SW 1271 (cell line): Measurements from ENCODE around the gene HTR3B.
"Not testable (repeated sequence)": the region's sequence is repeated elsewhere in the genome, so short reads cannot be mapped to it uniquely, and the experiment has no call there.

Source experiments
- DNase-seq, 2 experiments: peaks; one replicate each; lab custom pipeline; 2025; lab: John Stamatoyannopoulos, UW

HTR3B gene

DNA sequence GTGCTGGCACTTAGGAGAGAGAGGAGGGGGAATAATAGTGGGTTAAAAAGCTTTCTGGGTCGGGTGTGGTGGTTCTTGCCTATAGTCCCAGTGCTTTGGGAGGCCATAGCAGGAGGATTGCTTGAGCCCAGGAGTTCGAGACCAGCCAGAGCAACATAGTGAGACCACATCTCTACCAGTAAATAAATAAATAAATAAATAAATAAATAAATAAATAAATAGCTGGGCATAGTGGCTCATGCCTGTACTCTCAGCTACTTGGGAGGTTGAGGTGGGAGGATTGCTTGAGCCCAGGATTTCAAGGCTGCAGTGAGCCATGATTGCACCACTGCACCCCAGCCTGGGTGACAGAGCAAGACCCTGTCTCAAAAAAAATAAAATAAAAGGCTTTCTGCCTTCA is 41.6 kb downstream of the HTR3B start:
- not testable (repeated sequence) for DNase-seq

DNA sequence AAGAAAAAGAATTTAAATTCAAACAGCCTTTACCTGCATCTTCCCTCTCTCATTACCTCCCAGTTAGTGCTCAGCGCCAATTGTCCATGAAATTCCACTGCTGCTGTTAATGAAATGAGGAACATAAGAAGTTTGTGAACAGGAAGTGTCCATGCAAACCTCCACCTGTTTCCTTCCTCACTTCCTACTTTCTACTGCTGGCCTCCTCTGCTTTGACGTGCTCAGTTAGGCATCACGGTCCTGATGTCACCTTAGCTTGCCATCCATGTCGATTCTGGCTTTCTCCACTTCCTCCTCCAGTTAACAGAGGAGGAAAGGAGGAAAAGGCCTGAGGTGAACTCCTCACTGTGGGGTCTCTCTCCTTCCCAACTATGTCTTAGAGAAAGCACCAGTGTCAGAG is 43.4 kb downstream of the HTR3B start:
- DNase-seq = no peak

DNA sequence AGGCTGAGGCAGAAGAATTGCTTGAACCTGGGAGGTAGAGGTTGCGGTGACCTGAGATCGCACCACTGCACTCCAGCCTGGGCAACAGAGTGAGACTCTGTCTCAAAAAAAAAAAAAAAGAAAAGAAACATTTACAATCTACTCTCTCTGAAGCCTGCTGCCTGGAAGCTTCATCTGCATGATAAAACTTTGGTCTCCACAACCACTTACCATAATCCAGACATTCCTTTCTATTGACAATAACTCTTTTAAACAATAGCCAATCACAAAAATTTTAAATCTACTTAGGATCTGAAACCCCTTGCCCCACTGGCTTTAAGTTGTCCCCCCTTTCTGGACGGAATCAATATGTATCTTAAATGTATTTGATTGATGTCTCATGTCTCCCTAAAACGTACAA is 45.3 kb downstream of the HTR3B start:
- no peak for DNase-seq

DNA sequence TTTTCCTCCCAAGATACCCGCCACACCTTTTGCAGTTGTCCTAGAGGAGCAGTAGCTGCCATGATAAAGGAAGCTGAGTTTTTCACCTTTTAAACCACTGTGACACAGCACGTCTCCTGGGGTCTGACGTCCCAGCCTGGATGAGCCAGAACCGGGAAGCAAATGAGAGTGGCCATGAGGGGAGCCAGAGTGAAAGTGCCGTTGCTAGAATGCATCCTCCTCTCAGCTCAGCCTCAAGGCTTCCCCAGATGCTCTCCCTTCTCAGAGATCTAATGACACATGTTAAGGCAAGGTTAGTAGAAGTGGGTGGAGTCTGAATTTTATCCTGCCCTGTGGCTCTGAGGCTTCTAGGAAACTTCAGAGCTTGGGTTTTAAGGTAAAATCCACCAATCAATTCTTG is 46.9 kb downstream of the HTR3B start:
- no peak for DNase-seq

DNA sequence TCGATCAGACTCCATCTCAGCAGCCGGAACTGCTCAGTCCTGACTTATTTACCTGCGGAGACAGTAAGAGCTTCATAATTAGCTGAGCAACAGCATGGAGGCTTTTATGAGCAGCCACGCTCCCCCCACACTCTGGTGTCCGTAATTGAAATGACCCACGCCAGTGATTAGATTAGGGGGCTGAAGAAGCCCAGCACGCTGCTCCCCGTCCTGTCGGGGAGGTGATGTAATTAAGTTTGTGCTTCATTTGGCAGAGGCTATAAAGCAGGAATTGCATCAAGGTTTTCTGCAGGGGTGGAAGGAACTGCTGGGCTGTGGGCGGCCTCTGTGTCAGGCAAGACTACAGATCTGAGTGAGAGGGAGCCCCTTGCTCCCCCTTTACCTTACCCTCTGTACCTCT is 47.5 kb downstream of the HTR3B start:
- DNase-seq = no peak

DNA sequence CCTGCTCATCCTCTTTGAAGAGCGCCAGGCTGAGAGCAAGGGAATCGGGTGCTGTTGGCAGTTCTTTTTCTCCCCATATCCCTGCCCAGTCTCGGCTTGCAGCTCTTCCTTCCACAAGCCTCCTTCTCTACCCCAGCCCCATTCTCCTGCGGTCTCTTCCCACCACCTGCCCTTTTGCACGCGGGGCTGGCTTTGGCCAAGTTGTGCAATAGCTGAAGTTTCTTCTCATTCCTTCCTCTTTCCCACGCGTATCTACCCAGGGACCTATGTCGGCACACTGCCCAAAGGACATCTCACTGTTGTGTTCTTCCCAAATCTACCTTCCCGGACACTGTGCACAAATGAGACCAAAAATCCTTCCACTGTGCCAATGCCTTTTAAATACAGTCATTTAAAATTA is 48.0 kb downstream of the HTR3B start:
- no peak for DNase-seq

DNA sequence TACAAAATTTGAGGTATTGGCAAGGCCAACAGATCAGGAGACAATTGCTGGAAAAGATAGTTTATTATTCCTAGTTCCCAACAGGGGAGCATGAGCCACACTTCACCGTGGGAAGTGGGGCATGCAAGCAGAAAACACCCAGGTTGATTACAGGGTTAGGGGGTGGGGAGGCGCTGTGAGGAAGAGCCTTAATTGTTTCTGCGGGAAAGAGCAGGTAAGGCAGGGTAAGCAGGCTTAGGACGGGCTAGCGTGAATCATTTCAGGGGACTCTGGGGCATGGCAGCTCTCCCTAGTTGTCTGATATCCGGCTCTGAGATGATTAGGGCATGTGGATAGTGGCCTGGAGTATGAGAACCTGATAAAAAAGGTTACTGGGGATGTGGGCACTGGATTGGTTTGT is 49.6 kb downstream of the HTR3B start:
- no peak for DNase-seq

DNA sequence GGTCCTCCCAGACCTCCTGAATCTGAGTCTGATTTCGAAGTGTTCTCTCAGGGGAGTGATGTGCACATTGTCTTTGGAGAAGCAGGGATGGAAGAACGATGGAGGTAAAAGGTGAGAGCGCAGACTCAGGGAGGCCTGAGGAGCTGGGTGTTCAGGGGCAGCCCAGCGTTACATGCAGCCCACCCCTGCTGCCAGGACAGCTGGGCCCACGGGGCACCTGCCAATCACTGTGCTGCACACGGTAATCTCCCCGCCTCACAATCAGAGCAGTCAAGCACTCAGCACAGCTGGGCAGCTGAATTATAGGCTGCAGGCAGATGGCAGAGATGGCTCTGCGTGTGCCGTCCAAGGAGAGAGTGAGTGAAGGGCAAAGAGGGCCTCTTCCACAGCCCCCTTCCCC is 52.4 kb downstream of the HTR3B start:
- no peak for DNase-seq

DNA sequence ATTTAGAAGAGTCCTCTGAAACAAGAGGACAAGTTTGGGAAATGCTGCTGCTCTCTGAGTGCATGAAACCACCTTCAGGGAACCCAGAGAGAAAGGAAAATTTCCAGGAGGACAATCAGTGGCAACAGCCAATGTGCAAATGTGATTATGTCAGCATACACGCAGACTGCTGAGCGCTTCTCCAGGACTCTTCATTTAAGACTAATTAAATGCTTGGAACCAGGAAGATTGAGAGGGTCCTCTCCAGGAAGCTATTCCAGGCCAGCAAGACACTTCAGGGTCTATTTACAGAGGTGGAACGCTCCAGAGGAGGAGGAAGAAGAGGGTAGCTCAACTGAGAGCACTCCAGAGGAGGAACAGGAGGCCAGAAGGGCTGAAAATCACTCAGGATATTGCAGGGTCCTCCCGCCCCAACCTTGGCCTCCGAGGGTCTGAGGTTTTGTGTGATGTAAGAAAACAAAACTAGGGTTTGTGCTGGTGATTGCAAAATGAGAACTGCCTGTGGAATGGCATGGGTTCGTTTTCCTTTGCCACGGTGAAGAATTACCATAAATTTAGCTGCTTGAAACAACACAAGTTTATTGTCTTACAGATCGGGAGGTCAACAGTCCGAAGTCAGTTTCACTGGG is 56.2 kb downstream of the HTR3B start:
- DNase-seq = no peak

DNA sequence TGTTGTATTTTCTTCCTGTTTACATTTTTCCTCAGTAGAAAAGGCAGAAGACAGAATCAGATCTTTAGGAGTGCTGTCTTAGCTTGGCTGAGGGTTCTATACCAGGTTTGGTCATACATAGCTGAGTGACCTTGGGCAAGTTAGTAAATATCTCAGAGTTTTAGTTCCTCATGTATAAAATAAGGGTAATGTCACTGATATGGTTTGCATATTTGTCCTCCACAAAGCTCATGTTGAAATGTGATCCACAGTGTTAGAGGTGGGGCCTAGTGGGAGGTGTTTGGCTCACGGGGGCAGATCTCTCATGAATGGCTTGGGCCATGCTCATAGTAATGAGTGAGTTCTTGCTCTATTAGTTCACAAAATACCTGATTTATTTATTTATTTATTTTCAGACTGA is 62.8 kb downstream of the HTR3B start:
- DNase-seq = no peak

DNA sequence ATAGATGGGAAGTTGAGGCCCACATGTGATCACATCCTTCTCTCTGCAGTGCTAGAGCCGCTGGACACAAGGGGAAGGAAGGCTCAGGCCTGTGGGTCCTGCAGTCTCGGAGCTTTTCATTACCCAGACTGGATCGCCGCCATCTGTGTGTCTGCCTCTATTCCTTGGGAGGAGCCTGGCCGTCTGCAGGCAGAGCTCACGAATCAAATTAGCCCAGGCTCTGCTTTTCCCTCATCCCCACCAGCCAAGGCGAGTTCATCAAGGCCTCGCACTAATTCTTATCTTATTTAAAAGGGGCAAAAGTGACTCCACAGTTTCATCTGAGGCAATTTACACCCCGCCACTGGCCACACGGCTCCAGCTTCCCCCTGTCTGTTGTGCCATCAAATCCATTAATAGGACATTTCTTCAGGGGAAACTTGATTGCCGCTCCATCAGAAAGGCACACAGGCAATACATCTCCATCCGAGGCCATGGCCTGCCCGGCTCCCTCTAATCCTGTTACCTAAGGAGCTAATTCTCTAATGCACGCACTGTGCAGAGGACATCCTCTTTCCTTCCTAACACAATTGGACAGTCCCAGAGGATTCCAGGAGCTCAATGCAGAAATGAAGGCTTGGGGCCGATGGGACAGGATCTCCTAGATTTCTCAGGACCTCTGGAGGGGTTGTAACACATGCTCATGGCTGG is 67.1 kb downstream of the HTR3B start:
- no peak for DNase-seq

DNA sequence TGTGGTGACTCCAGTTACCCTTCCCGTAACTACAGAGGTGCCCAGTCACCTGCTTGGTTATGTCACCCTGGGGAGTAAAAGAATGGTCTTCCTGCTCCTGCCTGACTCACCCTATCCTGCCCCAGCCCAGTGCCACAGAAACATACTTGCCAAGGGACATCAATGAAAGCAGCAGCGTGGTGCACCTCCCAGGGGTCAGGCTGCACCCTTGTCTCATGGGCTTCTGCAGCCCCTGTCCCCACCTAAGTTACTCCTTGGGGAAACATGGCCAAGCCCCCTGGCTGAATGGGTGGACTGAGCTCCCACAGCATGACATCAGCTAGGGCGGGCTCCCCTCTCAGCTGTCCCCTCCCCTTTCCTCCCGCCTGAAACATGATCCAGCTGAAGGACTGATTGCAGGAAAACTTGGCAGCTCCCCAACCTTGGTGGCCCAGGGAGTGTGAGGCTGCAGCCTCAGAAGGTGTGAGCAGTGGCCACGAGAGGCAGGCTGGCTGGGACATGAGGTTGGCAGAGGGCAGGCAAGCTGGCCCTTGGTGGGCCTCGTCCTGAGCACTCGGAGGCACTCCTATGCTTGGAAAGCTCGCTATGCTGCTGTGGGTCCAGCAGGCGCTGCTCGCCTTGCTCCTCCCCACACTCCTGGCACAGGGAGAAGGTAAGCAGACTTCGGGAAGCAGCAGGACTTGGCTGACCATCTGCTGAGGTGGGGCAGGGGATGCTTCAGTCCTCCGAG is 70.3 kb downstream of the HTR3B start, which contains the start of gene HTR3A:
Gene HTR3A (plus strand): TSS at position 368 of the 730 bp plus-strand sequence. CDS start 218 bp downstream, at position 586.
- no peak for DNase-seq

DNA sequence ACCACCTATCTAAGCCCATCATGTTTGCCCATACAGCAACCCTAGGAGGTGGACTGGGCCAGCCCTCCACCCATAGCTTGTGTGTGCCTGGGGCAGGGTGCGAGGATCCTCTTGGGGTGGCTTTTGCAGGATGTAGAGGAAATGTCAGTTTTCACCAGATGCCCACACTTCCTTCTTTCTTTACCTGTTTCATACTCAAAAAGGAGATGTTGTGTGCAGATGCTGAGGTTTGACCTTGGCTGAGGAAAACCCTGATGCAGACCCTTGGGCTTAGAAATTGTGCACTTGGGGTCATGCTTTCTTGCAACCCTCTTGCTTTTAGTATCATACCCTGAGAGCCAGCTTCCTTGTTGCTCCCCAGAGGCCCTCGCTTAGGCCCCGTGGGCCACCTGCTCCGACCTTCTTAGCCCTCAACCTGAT is 72.5 kb downstream of the HTR3B start:
- no peak for DNase-seq

DNA sequence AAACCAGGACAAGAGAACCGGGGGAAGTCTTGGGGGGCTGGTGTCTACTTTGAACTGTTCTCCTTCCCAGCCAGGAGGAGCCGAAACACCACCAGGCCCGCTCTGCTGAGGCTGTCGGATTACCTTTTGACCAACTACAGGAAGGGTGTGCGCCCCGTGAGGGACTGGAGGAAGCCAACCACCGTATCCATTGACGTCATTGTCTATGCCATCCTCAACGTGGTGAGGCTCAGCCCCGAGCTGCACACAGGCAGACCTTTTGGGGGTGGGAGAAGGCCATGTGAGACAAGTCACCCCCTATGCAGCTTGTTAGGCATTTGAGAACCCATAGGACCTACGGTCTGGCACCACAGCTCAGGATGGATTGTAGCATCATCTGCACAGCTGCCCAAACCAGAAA is 73.1 kb downstream of the HTR3B start:
- DNase-seq = no peak

DNA sequence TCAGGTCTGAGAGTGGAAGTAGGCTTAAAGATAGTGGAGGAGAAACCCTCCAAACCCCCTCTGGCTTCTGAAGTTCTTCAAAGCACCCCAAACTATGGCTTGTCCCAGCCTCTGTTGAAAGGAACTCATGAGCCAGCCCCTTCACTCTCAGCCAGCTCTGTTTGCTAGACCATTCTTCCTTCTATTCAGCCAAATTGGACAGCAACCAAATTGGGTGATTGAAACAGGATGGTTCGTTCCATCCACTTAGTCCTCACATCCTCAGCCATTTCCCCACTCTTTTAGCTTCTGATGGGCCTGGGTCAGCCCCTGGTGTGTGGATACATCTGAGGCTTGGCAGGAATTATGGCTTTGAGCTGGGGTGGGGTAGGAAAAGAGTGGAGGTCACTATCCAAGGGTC is 74.8 kb downstream of the HTR3B start:
- no peak for DNase-seq

DNA sequence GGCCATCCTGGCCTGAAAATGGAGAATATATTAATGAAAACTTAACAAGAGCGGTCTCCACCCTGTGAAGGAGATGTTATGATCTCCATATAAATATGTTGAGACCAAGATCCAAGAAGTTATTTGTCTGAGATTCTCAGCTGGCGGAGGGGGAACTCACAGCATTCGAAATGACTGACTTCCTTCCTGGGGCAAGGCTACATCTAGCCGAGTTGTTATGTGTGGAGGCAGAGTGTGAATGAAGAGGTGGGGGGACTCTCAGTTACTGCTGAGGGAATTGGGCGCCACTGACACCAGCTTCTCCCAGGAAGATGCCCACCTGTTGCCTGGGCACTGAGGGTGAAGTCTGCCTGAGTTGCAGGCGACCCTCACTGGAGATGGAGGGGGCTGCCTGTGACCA is 76.2 kb downstream of the HTR3B start:
- DNase-seq = no peak

DNA sequence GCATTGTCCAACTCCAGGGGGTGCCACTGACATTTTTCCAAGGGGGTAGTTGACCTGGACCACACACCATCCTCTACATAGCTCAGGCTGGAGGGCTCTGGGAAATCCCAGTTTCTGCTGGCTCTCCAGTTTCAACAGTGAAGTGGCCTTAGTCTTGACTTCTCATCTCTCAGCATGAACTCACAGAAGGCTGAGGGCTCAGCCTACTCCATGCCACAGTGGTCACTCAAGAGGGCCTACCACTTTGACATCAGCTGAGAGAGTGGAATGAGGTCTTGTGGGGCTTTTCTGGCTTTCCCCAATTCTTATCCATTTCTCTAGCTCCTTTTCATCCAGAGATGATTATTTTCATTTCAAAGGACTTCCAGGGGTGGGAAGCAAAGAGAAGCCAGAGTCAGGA is 77.7 kb downstream of the HTR3B start:
- DNase-seq = no peak

DNA sequence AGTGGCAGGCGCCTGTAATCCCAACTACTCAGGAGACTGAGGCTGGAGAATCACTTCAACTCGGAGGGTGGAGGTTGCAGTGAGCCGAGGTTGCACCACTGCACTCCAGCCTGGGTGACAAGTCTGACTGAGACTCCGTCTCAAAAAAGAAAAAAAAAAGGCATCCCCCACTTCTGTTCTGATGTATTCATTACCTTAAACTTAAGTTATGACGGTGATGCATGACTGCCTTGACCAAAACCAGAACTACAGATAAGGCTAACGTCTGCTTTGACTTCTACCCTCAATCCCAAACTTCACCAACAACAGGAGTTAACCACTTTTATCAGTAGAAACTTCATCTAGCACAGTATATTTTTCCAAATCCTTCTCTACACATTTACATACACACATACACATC is 80.2 kb downstream of the HTR3B start:
- no peak for DNase-seq

DNA sequence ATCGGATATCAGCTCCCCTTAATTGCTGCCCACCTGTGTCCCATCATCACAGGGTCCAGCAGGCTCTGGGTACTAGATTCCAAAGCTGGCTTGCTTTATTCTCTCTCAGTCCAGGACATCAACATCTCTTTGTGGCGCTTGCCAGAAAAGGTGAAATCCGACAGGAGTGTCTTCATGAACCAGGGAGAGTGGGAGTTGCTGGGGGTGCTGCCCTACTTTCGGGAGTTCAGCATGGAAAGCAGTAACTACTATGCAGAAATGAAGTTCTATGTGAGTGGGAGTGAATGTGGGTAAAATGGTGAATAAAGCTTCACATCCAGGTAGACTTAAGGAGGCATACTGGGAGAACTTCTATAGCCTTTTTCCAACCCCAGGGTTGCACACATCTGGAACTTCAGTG is 81.3 kb downstream of the HTR3B start:
- DNase-seq = no peak

DNA sequence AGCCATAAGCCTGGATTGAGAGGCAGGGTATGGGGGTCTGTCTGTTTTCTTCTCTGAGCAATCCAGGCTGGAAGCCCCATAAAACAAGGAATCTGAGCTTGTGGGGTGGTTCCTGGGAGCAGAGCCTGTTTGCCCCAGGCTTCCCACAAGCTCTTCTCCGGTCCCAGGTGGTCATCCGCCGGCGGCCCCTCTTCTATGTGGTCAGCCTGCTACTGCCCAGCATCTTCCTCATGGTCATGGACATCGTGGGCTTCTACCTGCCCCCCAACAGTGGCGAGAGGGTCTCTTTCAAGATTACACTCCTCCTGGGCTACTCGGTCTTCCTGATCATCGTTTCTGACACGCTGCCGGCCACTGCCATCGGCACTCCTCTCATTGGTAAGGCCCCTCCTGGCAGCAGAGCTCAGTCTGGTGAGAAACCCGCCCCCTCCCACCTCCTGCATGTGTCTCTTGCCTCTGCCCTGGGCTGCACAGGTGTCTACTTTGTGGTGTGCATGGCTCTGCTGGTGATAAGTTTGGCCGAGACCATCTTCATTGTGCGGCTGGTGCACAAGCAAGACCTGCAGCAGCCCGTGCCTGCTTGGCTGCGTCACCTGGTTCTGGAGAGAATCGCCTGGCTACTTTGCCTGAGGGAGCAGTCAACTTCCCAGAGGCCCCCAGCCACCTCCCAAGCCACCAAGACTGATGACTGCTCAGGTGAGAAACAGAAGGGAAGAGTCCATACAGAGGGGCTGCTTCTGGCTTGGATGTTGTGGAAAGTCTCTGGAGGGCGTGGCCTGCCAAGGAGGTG is 82.0 kb downstream of the HTR3B start:
- no peak for DNase-seq

DNA sequence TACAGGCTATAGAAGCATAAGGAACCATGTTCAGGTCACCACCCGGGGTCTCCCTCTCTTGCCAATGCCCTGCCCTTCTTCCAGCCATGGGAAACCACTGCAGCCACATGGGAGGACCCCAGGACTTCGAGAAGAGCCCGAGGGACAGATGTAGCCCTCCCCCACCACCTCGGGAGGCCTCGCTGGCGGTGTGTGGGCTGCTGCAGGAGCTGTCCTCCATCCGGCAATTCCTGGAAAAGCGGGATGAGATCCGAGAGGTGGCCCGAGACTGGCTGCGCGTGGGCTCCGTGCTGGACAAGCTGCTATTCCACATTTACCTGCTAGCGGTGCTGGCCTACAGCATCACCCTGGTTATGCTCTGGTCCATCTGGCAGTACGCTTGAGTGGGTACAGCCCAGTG is 84.8 kb downstream of the HTR3B start:
- no peak for DNase-seq

DNA sequence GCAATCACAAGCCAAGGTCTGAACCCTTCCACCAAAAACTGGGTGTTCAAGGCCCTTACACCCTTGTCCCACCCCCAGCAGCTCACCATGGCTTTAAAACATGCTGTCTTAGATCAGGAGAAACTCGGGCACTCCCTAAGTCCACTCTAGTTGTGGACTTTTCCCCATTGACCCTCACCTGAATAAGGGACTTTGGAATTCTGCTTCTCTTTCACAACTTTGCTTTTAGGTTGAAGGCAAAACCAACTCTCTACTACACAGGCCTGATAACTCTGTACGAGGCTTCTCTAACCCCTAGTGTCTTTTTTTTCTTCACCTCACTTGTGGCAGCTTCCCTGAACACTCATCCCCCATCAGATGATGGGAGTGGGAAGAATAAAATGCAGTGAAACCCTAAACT is 85.3 kb downstream of the HTR3B start:
- DNase-seq = no peak

DNA sequence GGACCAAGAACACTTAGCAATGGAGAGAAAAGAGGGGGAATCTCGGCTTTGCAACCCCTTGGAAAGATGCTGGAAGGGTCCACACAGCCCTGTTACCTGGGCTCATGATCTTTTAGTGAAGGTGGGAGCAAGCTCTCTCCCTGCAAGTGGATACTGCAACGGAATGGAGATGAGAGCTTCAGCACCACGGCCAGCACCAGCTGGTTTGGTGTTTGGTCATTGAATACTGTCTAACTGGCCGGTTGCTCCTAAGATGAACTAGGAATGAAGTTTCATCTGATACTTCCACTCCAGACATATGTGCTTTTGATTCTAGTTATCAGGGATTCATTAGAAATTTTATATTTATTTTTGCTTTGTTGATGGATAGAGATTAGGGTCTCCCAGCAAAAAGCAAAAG is 86.6 kb downstream of the HTR3B start:
- DNase-seq = no peak
